ENCODE results near the gene GFOD2. TPM values are rescaled to one million over a fixed set of nuclear protein-coding genes. Genes with fewer than 3 reads are reported as not detected.

Gene GFOD2
- total and polyA plus RNA-seq, 2 of the 8 experiments (the other 6 are each of a cell fraction or from before 2014, with no cell fraction given), result 21.4 to 33.2 TPM

GRCh38 chr16:67694611-67695010, 24.5 kb downstream of the GFOD2 start:
- H3K36me3 ChIP-seq (ENCODE audit: control insufficient read depth in 2 of 4, insufficient read depth in 4 of 4, low read length in 3 of 4), result peaks cover 0 to 3% (median 0%) of the 10 kb centered on the region in 4 experiments; a peak in 1 of 8 replicates
- FAIRE-seq (no peak), DNase-seq (ENCODE audit: low read depth in 1 of 2, low spot score in 2 of 2) (no peak)
- ChIA-PET CTCF (ENCODE audit: partially characterized antibody) (interaction anchor here (0.8 to 4.0 kb wide), 4 partner anchors 20 to 173 kb away, joined by 4 to 15 read pairs (median 5); no protein-coding TSS in a partner anchor), POLR2A (ENCODE audit: partially characterized antibody) (no interaction called here)
- TF ChIP-seq EP300 (IDR thresholded peaks at IDR 0.05; ENCODE audit: borderline replicate concordance in 1 of 2, low read depth in 2 of 2, low read length in 2 of 2) (no peak), SAP30 (IDR thresholded peaks at IDR 0.05; ENCODE audit: insufficient read depth, insufficient replicate concordance, low read length) (no peak), TAF1 (IDR thresholded peaks at IDR 0.05; ENCODE audit: low read depth, low read length) (no peak), KDM4A (IDR thresholded peaks at IDR 0.05; ENCODE audit: low read depth, low read length, severe bottlenecking) (no peak)
- peaks cover 0 to 5% of the 10 kb centered on the region in 2 experiments for H4K20me1 ChIP-seq (replicated peaks in 1 of 2; ENCODE audit: control insufficient read depth in 1 of 2, insufficient read depth in 2 of 2, low read length in 2 of 2)
- H2BK20ac ChIP-seq (ENCODE audit: low read length), result no peak overlapping the region
- no peak overlapping the region for H4K91ac ChIP-seq (replicated peaks; ENCODE audit: insufficient read length, low read length)
- no peak overlapping the region for H3K23ac ChIP-seq (ENCODE audit: insufficient read length)
- no peak overlapping the region for H2AFZ ChIP-seq (ENCODE audit: low read length)
- no peak overlapping the region for H3K4me3 ChIP-seq (ENCODE audit: extremely low read depth in 1 of 4, insufficient read depth in 2 of 4, low read depth in 3 of 4, low read length in 4 of 4)
- H3K27me3 ChIP-seq (replicated peaks in 1 of 4; ENCODE audit: control insufficient read depth in 3 of 4, extremely low read depth in 1 of 4, insufficient read depth in 3 of 4, low read length in 3 of 4), result no peaks in the 10 kb centered on the region
- no peak overlapping the region for H3K14ac ChIP-seq (ENCODE audit: insufficient read length)
- no peak overlapping the region for H2BK15ac ChIP-seq (ENCODE audit: low read length)
- H4K5ac ChIP-seq (ENCODE audit: insufficient read length, low read depth, low read length), result no peak overlapping the region
- no peak overlapping the region for H2BK120ac ChIP-seq (replicated peaks; ENCODE audit: low read depth, low read length)
- no peak overlapping the region for H2BK12ac ChIP-seq (ENCODE audit: low read depth, low read length)
- peaks cover 7% of the 10 kb centered on the region; the same call in 1 of the 2 replicates for H3K79me1 ChIP-seq (ENCODE audit: low read depth, low read length)
- no peak overlapping the region for H3K4me2 ChIP-seq (ENCODE audit: insufficient read depth in 1 of 2, low read depth in 2 of 2, low read length in 2 of 2)
- H2AK5ac ChIP-seq (ENCODE audit: low read depth, low read length), result no peak overlapping the region
- peaks cover 0 to 4% of the 10 kb centered on the region in 2 experiments; a peak in 1 of 4 replicates for H3K79me2 ChIP-seq (ENCODE audit: control insufficient read depth in 1 of 2, insufficient read depth in 2 of 2, low read length in 2 of 2)
- H3K9me3 ChIP-seq (ENCODE audit: insufficient read depth in 2 of 2, low read depth in 1 of 2, low read length in 1 of 2), result peaks cover 0 to 4% of the 10 kb centered on the region in 2 experiments; a peak in 1 of 4 replicates
- no peak overlapping the region for H3K27ac ChIP-seq (ENCODE audit: low read depth, low read length)
- no peaks in the 10 kb centered on the region for H3K4me1 ChIP-seq (replicated peaks in 1 of 4; ENCODE audit: control insufficient read depth in 3 of 4, insufficient read depth in 4 of 4, low read length in 3 of 4)
- no peaks in the 10 kb centered on the region for H3K23me2 ChIP-seq (ENCODE audit: low read depth, low read length)
- H4K8ac ChIP-seq (ENCODE audit: extremely low read depth, insufficient read depth, low read length), result no peak overlapping the region
- no peak overlapping the region for H3K56ac ChIP-seq (replicated peaks; ENCODE audit: insufficient read length, low read depth, low read length)
- H2BK5ac ChIP-seq (ENCODE audit: low read depth, low read length), result no peak overlapping the region
- 88% methylated on average over 2 of the region's 2 CpGs; no CpG with 5 or more reads in 1 of the 2 experiments for WGBS, 2 experiments (ENCODE audit: extremely low coverage in 1 of 2, insufficient coverage in 1 of 2, insufficient read length in 1 of 2, insufficient replicate concordance in 2 of 2, low coverage in 1 of 2, low lambda C conversion rate in 2 of 2, missing lambda C conversion rate in 1 of 2)
- no peak overlapping the region for H3K9ac ChIP-seq (replicated peaks in 1 of 4; ENCODE audit: extremely low read depth in 1 of 4, low read depth in 3 of 4, low read length in 3 of 4)
- H3K18ac ChIP-seq (ENCODE audit: extremely low read depth, low read length), result no peak overlapping the region
- no peak overlapping the region for H3K4ac ChIP-seq (replicated peaks; ENCODE audit: insufficient read length, low read depth, low read length)

Data from H1 (cell line).